Progenitor cell of endocrine pancreas (in vitro differentiated cells): ENCODE data around the gene ULK4. TPM values are rescaled to one million over a fixed set of nuclear protein-coding genes. Genes with fewer than 3 reads are reported as not detected.
"Not testable (repeated sequence)": the region's sequence is repeated elsewhere in the genome, so short reads cannot be mapped to it uniquely, and the experiment has no call there.

Source experiments
- DNase-seq: peaks from one replicate; pipeline ENCODE4 v3.0.0; 2021; ENCODE audit warnings: low spot score; ENCODE audit not compliant: unreplicated experiment
- H3K27ac Mint-ChIP-seq: 2 replicates; pipeline ENCODE4 v1.8.0; 2021; ENCODE audit warnings: mild to moderate bottlenecking, moderate library complexity, mixed read lengths
- H3K27me3 Mint-ChIP-seq: 2 replicates; pipeline ENCODE4 v1.8.0; 2021; ENCODE audit warnings: mixed read lengths
- H3K36me3 Mint-ChIP-seq: 2 replicates; pipeline ENCODE4 v1.8.0; 2022; ENCODE audit warnings: mixed read lengths; ENCODE audit not compliant: insufficient read depth
- H3K4me1 Mint-ChIP-seq: 2 replicates; pipeline ENCODE4 v1.8.0; 2021; ENCODE audit warnings: low read depth, mixed read lengths
- H3K4me3 Mint-ChIP-seq: 2 replicates; pipeline ENCODE4 v1.8.0; 2021; ENCODE audit warnings: low read depth, mild to moderate bottlenecking, moderate library complexity, mixed read lengths
- H3K9me3 Mint-ChIP-seq: 2 replicates; pipeline ENCODE4 v1.8.0; 2021; ENCODE audit warnings: low read depth, mixed read lengths
- total RNA-seq: library from RNA; stranded (reverse); gene quantifications from 2 replicates; pipeline ENCODE4 v1.2.1, GENCODE V29; 2021
- TF ChIP-seq, protein P1 (sequence below): fragments of 200-600 bp; sonication (generic); IDR thresholded peaks from one replicate; pipeline ENCODE4 v1.5.0; 2021; ENCODE audit warnings: antibody characterized with exemption, mild to moderate bottlenecking; ENCODE audit not compliant: unreplicated experiment

ULK4 gene
- total RNA-seq, 1 donor from 2014 or later, result 14.2 TPM

DNA sequence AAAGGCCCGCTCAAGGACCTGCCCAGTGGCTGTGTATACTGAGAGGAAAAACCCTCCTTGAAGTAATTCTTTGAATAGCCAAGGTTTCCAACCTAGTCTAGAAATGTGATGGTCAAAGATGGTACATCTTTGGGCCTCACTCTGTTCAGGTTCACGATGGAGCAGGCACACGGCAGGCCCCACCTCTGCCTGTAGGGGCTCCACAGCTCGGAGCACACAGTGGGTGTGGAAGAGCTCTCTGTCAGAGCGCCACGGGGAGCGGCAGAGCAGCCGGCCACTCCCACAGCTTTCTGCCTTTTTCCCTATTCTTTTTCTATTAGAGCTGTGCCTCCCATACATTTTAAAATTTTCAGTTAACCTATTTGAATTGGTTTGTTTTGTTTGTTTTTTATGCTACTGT is 673.1 kb downstream of the ULK4 start:
- TF ChIP-seq, protein P1, sequence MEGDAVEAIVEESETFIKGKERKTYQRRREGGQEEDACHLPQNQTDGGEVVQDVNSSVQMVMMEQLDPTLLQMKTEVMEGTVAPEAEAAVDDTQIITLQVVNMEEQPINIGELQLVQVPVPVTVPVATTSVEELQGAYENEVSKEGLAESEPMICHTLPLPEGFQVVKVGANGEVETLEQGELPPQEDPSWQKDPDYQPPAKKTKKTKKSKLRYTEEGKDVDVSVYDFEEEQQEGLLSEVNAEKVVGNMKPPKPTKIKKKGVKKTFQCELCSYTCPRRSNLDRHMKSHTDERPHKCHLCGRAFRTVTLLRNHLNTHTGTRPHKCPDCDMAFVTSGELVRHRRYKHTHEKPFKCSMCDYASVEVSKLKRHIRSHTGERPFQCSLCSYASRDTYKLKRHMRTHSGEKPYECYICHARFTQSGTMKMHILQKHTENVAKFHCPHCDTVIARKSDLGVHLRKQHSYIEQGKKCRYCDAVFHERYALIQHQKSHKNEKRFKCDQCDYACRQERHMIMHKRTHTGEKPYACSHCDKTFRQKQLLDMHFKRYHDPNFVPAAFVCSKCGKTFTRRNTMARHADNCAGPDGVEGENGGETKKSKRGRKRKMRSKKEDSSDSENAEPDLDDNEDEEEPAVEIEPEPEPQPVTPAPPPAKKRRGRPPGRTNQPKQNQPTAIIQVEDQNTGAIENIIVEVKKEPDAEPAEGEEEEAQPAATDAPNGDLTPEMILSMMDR, result no peak
- Mint-ChIP-seq H3K4me3 (no peak overlapping the region), H3K4me1 (peaks cover 2% of the 10 kb centered on the region), H3K27me3 (no peaks in the 10 kb centered on the region), H3K36me3 (no peaks in the 10 kb centered on the region), H3K9me3 (peaks cover 4% of the 10 kb centered on the region), H3K27ac (no peak overlapping the region)
- no peak for DNase-seq

DNA sequence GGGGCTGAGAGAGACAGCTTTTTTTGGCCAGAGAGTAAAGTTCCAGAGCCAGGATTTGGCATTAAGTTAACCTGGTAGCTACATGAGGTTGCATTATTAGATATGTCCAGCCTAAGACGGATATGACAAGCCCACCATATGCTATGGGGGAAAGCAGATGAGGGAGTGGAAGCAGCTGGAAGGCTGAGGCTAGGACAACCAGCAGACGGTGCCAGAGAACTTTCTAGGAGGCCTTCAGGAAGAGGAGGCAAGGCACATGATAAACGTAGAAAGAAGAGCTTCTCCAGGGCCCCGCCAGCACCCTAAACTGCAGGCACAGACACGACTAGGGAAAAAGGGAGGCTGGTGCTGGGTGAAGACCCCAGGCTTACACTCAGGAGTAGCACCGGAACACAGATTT is 675.6 kb downstream of the ULK4 start:
- DNase-seq, result no peak
- H3K36me3 Mint-ChIP-seq, result no peaks in the 10 kb centered on the region
- peaks cover 2% of the 10 kb centered on the region for H3K4me1 Mint-ChIP-seq
- no peak overlapping the region for H3K4me3 Mint-ChIP-seq
- H3K27me3 Mint-ChIP-seq, result no peaks in the 10 kb centered on the region
- TF ChIP-seq, protein P1, result no peak
- no peak overlapping the region for H3K27ac Mint-ChIP-seq
- H3K9me3 Mint-ChIP-seq, result peaks cover 7% of the 10 kb centered on the region

DNA sequence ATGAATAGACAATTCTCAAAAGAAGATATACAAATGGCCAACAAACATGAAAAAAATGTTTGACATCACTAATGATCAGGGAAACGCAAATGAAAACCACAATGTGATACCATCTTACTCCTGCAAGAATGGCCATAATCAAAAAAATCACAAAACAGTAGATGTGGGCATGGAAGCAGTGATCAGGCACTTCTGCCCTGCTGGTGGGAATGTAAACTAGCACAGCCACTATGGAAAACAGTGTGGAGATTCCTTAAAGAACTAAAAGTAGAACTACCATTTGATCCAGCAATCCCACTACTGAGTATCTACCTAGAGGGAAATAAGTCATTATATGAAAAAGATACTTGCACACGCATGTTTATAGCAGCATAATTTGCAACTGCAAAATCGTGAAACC is 677.0 kb downstream of the ULK4 start:
- not testable (repeated sequence) for H3K27me3 Mint-ChIP-seq, H3K9me3 Mint-ChIP-seq, H3K4me3 Mint-ChIP-seq, H3K4me1 Mint-ChIP-seq, H3K27ac Mint-ChIP-seq, DNase-seq, H3K36me3 Mint-ChIP-seq

DNA sequence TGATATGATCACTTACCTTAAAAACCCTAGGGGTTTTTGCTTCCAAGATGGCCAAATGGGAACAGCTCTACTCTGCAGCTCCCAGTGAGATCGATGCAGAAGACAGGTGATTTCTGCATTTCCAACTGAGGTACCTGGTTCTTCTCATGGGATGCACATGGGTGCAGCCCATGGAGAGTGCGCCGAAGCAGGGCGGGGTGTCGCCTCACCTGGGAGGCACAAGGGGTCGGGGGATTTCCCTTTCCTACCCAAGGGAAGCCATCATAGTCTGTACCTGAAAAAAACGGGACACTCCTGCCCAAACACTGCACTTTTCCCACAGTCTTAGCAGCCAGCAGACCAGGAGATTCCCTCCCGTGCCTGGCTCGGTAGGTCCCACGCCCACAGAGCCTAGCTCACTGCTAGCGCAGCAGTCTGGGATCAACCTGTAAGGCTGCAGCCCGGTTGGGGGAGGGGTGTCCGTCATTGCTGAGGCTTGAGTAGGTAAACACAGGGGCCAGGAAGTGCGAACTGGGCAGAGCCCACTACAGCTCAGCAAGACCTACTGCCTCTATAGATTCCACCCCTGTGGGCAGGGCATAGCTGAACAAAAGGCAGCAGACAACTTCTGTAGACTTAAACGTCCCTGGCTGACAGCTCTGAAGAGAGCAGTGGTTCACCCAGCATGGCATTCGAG is 684.0 kb downstream of the ULK4 start:
- Mint-ChIP-seq H3K4me3 (no peak overlapping the region), H3K27ac (no peak overlapping the region)

DNA sequence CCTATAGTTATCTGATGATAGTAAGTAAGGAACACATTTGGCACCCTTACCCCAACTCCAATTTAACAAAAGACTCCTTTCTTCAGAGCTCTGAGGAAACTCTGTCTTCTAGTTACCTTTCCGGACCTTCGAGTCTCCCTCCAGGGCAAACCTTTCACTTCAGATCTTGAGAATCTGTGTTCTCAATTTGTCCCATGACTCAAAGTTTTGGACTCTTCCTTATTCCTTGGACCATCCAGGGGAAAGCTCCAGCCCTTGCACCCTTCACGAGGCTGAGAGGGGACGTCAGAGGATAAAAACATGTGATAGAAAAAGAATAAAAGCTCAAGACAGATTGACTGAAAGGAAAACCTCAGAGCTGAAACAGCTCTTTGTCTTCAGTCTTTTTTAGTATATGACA is 685.7 kb downstream of the ULK4 start:
- peaks cover 19% of the 10 kb centered on the region for H3K9me3 Mint-ChIP-seq
- H3K4me1 Mint-ChIP-seq, result peaks cover 9% of the 10 kb centered on the region
- no peak overlapping the region for H3K4me3 Mint-ChIP-seq
- no peak overlapping the region for H3K27ac Mint-ChIP-seq
- no peak for DNase-seq
- H3K36me3 Mint-ChIP-seq, result peaks cover 7% of the 10 kb centered on the region
- H3K27me3 Mint-ChIP-seq, result no peaks in the 10 kb centered on the region
- TF ChIP-seq, protein P1, result no peak

More for the DNA sequence above, 684.0 kb downstream of the ULK4 start:
- H3K9me3 Mint-ChIP-seq, result peaks cover 17% of the 10 kb centered on the region
- H3K4me1 Mint-ChIP-seq, result peaks cover 9% of the 10 kb centered on the region
- peaks cover 5% of the 10 kb centered on the region for H3K36me3 Mint-ChIP-seq
- TF ChIP-seq, protein P1, result no peak
- no peak for DNase-seq
- H3K27me3 Mint-ChIP-seq, result no peaks in the 10 kb centered on the region
